SK-N-SH (cell line): ENCODE data around the gene E2F1. TPM values are rescaled to one million over a fixed set of nuclear protein-coding genes. Genes with fewer than 3 reads are reported as not detected.

Source experiments
- CTCF ChIA-PET: fragments of 300-600, 350-600 bp; formaldehyde crosslinking; extraction: SDS; loops from one replicate; lab custom pipeline; 2021; lab: Yijun Ruan, JAX
- POLR2A ChIA-PET: fragments of 350-600 bp; sonication (Branson Sonifier 250); formaldehyde crosslinking; extraction: SDS; loops from one replicate; lab custom pipeline; 2020; ENCODE audit warnings: antibody characterized with exemption, inconsistent platforms; lab: Yijun Ruan, JAX
- DNase-seq: peaks from one replicate; pipeline ENCODE4 v3.0.0; 2012
- H2AFZ ChIP-seq: fragments of 200-600 bp; sonication (generic); 2 replicates; pipeline ENCODE4 v1.8.1; 2016; ENCODE audit warnings: antibody characterized with exemption, mild to moderate bottlenecking, low read depth
- H3F3A ChIP-seq: fragments of 200-600 bp; sonication (generic); replicated peaks from 2 replicates; pipeline ENCODE3; 2016; ENCODE audit warnings: antibody characterized with exemption, mild to moderate bottlenecking; ENCODE audit not compliant: insufficient read depth
- H3K27ac ChIP-seq, 2 experiments: fragments of 200-500 bp in 1 of 2; fragments of 200-600 bp in 1 of 2; sonication (Bioruptor generic) in 1 of 2; sonication (generic), shearing (Covaris generic) in 1 of 2; 2 replicates each; pipeline versions ENCODE4 v1.5.1 to v1.6.1; 2014 to 2016; ENCODE audit warnings: low read depth in 2 of 2, inconsistent platforms in 1 of 2, low read length in 1 of 2, mild to moderate bottlenecking in 1 of 2, mixed read lengths in 1 of 2
- H3K27me3 ChIP-seq: fragments of 200-600 bp; sonication (generic), shearing (Covaris generic); 2 replicates; pipeline ENCODE4 v1.6.1; 2016; ENCODE audit warnings: mixed run types; ENCODE audit not compliant: insufficient read depth
- H3K36me3 ChIP-seq, 2 experiments: fragments of 200-500 bp in 1 of 2; fragments of 200-600 bp in 1 of 2; sonication (Bioruptor generic) in 1 of 2; sonication (generic) in 1 of 2; replicated peaks in 1 of 2; 2 replicates each; pipeline versions ENCODE3 to v1.5.1; 2014 to 2016; ENCODE audit warnings: low read length in 1 of 2, mild to moderate bottlenecking in 1 of 2; ENCODE audit not compliant: insufficient read depth in 2 of 2, control insufficient read depth in 1 of 2
- H3K4me1 ChIP-seq, 2 experiments: fragments of 200-500 bp in 1 of 2; fragments of 200-600 bp in 1 of 2; sonication (Bioruptor generic) in 1 of 2; sonication (generic), shearing (Covaris generic) in 1 of 2; 2 replicates each; pipeline versions ENCODE4 v1.5.1 to v1.6.1; 2014 to 2016; ENCODE audit warnings: low read depth in 1 of 2, low read length in 1 of 2, mixed run types in 1 of 2; ENCODE audit not compliant: insufficient read depth in 2 of 2, control insufficient read depth in 1 of 2
- H3K4me2 ChIP-seq: fragments of 200-600 bp; sonication (generic), shearing (Covaris generic); 2 replicates; pipeline ENCODE4 v1.6.1; 2017; ENCODE audit warnings: mixed run types
- H3K4me3 ChIP-seq, 2 experiments: fragments of 200-500 bp in 1 of 2; fragments of 200-600 bp in 1 of 2; sonication (Bioruptor generic) in 1 of 2; sonication (generic), shearing (Covaris generic) in 1 of 2; 2 replicates each; pipeline versions ENCODE4 v1.5.1 to v1.8.1; 2014 to 2016; ENCODE audit warnings: low read depth in 2 of 2, inconsistent platforms in 1 of 2, low read length in 1 of 2, mild to moderate bottlenecking in 1 of 2, mixed read lengths in 1 of 2, moderate library complexity in 1 of 2
- H3K79me2 ChIP-seq: fragments of 200-600 bp; sonication (generic); 2 replicates; pipeline ENCODE4 v1.8.1; 2017; ENCODE audit warnings: mild to moderate bottlenecking; ENCODE audit not compliant: insufficient read depth
- H3K9ac ChIP-seq: fragments of 200-600 bp; sonication (generic); 2 replicates; pipeline ENCODE4 v1.6.1; 2017; ENCODE audit warnings: mixed run types
- H3K9me2 ChIP-seq: fragments of 200-600 bp; sonication (generic); 2 replicates; pipeline ENCODE4 v1.6.1; 2017; ENCODE audit warnings: mixed run types
- H3K9me3 ChIP-seq: fragments of 200-600 bp; sonication (generic); 2 replicates; pipeline ENCODE4 v1.6.1; 2017; ENCODE audit warnings: mixed run types, mild to moderate bottlenecking, moderate library complexity
- H4K20me1 ChIP-seq: fragments of 200-600 bp; sonication (generic); 2 replicates; pipeline ENCODE4 v1.6.1; 2017; ENCODE audit warnings: mild to moderate bottlenecking, mixed run types; ENCODE audit not compliant: insufficient read depth
- CHD2 ChIP-seq: fragments of 150-350 bp; IDR thresholded peaks from 2 replicates; pipeline ENCODE4 v1.6.1; 2018; ENCODE audit warnings: low read length; ENCODE audit not compliant: partially characterized antibody
- ELF1 ChIP-seq: IDR thresholded peaks from 2 replicates; pipeline ENCODE4 v1.4.0; 2012
- EP300 ChIP-seq, 2 experiments: IDR thresholded peaks; 2 replicates each; pipeline versions ENCODE4 v1.4.0 to v1.6.1; 2012; ENCODE audit warnings: borderline replicate concordance in 1 of 2, low read depth in 1 of 2, low read length in 1 of 2
- EZH2phosphoT487 ChIP-seq: fragments of 200-600 bp; sonication (generic); IDR thresholded peaks from 2 replicates; pipeline ENCODE4 v1.6.1; 2017; ENCODE audit warnings: low read depth, mixed run types, mild to moderate bottlenecking, antibody characterized with exemption, moderate library complexity, borderline replicate concordance
- FOXJ3 ChIP-seq: sonication (generic); formaldehyde crosslinking; IDR thresholded peaks from 2 replicates; pipeline ENCODE4 v1.5.1; 2020; ENCODE audit warnings: mild to moderate bottlenecking, missing genetic modification reagents
- GABPA ChIP-seq: IDR thresholded peaks from 2 replicates; pipeline ENCODE4 v1.4.0; 2012; ENCODE audit warnings: low read depth, mild to moderate bottlenecking
- MEF2A ChIP-seq: IDR thresholded peaks from 2 replicates; pipeline ENCODE4 v1.4.0; 2012; ENCODE audit warnings: low read depth, borderline replicate concordance
- NFIC ChIP-seq: IDR thresholded peaks from 2 replicates; pipeline ENCODE4 v1.4.0; 2012; ENCODE audit warnings: borderline replicate concordance
- POLR2AphosphoS5 ChIP-seq: IDR thresholded peaks from 2 replicates; pipeline ENCODE4 v1.6.1; 2012; ENCODE audit warnings: low read depth, low read length
- RAD21 ChIP-seq: IDR thresholded peaks from 2 replicates; pipeline ENCODE4 v1.6.1; 2012; ENCODE audit warnings: mild to moderate bottlenecking, low read length
- RXRA ChIP-seq: IDR thresholded peaks from 2 replicates; pipeline ENCODE4 v1.4.0; 2012; ENCODE audit warnings: low read depth, mild to moderate bottlenecking, borderline replicate concordance
- SIN3A ChIP-seq: IDR thresholded peaks from 2 replicates; pipeline ENCODE4 v1.6.1; 2012; ENCODE audit warnings: low read depth, mild to moderate bottlenecking, low read length, moderate library complexity, borderline replicate concordance
- SMC3 ChIP-seq: IDR thresholded peaks from 2 replicates; pipeline ENCODE4 v1.6.1; 2012; ENCODE audit warnings: low read depth, low read length, improper control_type of control experiment
- TAF1 ChIP-seq: IDR thresholded peaks from 2 replicates; pipeline ENCODE4 v1.6.1; 2012; ENCODE audit warnings: low read depth, mild to moderate bottlenecking, low read length, moderate library complexity, borderline replicate concordance
- TEAD4 ChIP-seq: IDR thresholded peaks from 2 replicates; pipeline ENCODE4 v1.4.0; 2012; ENCODE audit warnings: mild to moderate bottlenecking, borderline replicate concordance; ENCODE audit not compliant: insufficient read depth
- USF1 ChIP-seq: IDR thresholded peaks from 2 replicates; pipeline ENCODE4 v1.4.0; 2012; ENCODE audit warnings: low read depth, borderline replicate concordance
- USF2 ChIP-seq: fragments of 150-350 bp; IDR thresholded peaks from 2 replicates; pipeline ENCODE4 v1.6.1; 2017; ENCODE audit warnings: antibody characterized with exemption, low read length, low read depth, borderline replicate concordance
- YY1 ChIP-seq: IDR thresholded peaks from 2 replicates; pipeline ENCODE4 v1.4.0; 2012; ENCODE audit warnings: low read depth, mild to moderate bottlenecking
- ZBTB33 ChIP-seq: IDR thresholded peaks from 2 replicates; pipeline ENCODE4 v1.4.0; 2012; ENCODE audit warnings: low read depth, borderline replicate concordance
- WGBS: methylation state at CpG from one replicate; pipeline ENCODE4 v1.1.6; 2017; ENCODE audit warnings: low lambda C conversion rate; 5-methylcytosine and 5-hydroxymethylcytosine counted together
- polyA plus RNA-seq, 3 experiments: library from polyadenylated mRNA; depleted of rRNA; stranded (reverse); fragments of >200 nt; gene quantifications; 2 replicates each; pipeline ENCODE4 v1.2.3, GENCODE V29; 2012

E2F1 gene
- polyA plus RNA-seq, 1 of the 3 experiments (the other 2 are of a cell fraction): 15.0 TPM

GRCh38 chr20:33673114-33673409 lies 13.1 kb downstream of the E2F1 start (continued):
- TF ChIP-seq POLR2AphosphoS5: no peak
- no peak for TF ChIP-seq USF1
- no peak for TF ChIP-seq SMC3
- TF ChIP-seq MEF2A: no peak
- no peak for TF ChIP-seq EP300 (IDR thresholded peaks at IDR 0.05; ENCODE audit: borderline replicate concordance in 1 of 2, low read depth in 1 of 2, low read length in 1 of 2)

GRCh38 chr20:33672426-33673113 lies 13.6 kb downstream of the E2F1 start:
- ChIA-PET CTCF (interaction anchor here (1.0 to 1.7 kb wide), 2 partner anchors 59 to 215 kb away, joined by 6 read pairs; partner anchors contain the start of gene ZNF341), POLR2A (no interaction called here)
- Histone ChIP-seq H3K9me3 (no peaks in the 10 kb centered on the region), H3K27ac (no peak overlapping the region), H3K4me1 (peaks cover 8 to 36% of the 10 kb centered on the region in 2 experiments; a peak in 2 of 4 replicates), H4K20me1 (0 out of 2 replicates have a peak, but pooled peaks cover 4% of the 10 kb centered on the region), H3K4me3 (peak overlapping the region in 1 of 2 experiments; percentile 61; a peak in 1 of 4 replicates), H3K9me2 (no peaks in the 10 kb centered on the region), H3K79me2 (peaks cover 10% of the 10 kb centered on the region; the same call in 1 of the 2 replicates), H2AFZ (no peak overlapping the region), H3F3A (peaks cover 22% of the 10 kb centered on the region), H3K9ac (no peak overlapping the region), H3K4me2 (peak overlapping the region; percentile 99), H3K36me3 (peaks cover 8 to 17% of the 10 kb centered on the region in 2 experiments), H3K27me3 (no peaks in the 10 kb centered on the region)
- DNase-seq: peak; percentile 60
- 95% methylated on average over 4 of the region's 17 CpGs for WGBS
- TF ChIP-seq SMC3 (no peak), GABPA (no peak), RAD21 (no peak), NFIC (0 out of 2 replicates have a peak, but pooled peaks have one; percentile 10), FOXJ3 (no peak), SIN3A (no peak), POLR2AphosphoS5 (no peak)

- Histone ChIP-seq H3K9me3 (no peaks in the 10 kb centered on the region), H3K9me2 (no peaks in the 10 kb centered on the region), H2AFZ (no peak overlapping the region), H3K9ac (no peak overlapping the region), H3K4me2 (peak overlapping the region; percentile 99; the same call in 1 of the 2 replicates)
- CTCF ChIA-PET: interaction anchor here (1.0 to 10.6 kb wide), 5 partner anchors 13 to 214 kb away, joined by 4 to 114 read pairs (median 6); partner anchors contain the start of gene ZNF341
- no peak for TF ChIP-seq SMC3
- TF ChIP-seq ELF1: no peak
- no peak for TF ChIP-seq TAF1
- TF ChIP-seq USF2: no peak
- TF ChIP-seq NFIC: no peak
- no peak for TF ChIP-seq YY1
- no peak for TF ChIP-seq RXRA
- TF ChIP-seq POLR2AphosphoS5: no peak
- TF ChIP-seq TEAD4: no peak
- TF ChIP-seq CHD2: no peak
- TF ChIP-seq EZH2phosphoT487: no peak
- no peak for TF ChIP-seq ZBTB33
- TF ChIP-seq, all 33 proteins: peak for 0
- Histone ChIP-seq H3F3A (peaks cover 22% of the 10 kb centered on the region), H4K20me1 (0 out of 2 replicates have a peak, but pooled peaks cover 4% of the 10 kb centered on the region), H3K4me3 (no peak overlapping the region), H3K36me3 (peaks cover 8 to 17% of the 10 kb centered on the region in 2 experiments), H3K27me3 (no peaks in the 10 kb centered on the region), H3K4me1 (peaks cover 8 to 44% of the 10 kb centered on the region in 2 experiments; a peak in 2 of 4 replicates), H3K27ac (no peak overlapping the region), H3K79me2 (peaks cover 10% of the 10 kb centered on the region; the same call in 1 of the 2 replicates)
- POLR2A ChIA-PET: no interaction called here
- DNase-seq: no peak
- WGBS: 90% methylated on average over 4 of the region's 8 CpGs
These were observed 14.5 kb downstream of the E2F1 start for GRCh38 chr20:33671573-33672288.
